Measurements from ENCODE around the gene LHX3.
A peak's percentile ranks its signal among the peaks of the same experiment; 100 is the strongest.

LHX3 gene

GRCh38 chr9:136185066-136185465, 19.9 kb downstream of the LHX3 start:
- peaks cover 2% of the 10 kb centered on the region for H3K36me3 Mint-ChIP-seq (ENCODE audit: insufficient read depth)
- peaks cover 35 to 66% of the 10 kb centered on the region in 2 donors for H3K27me3 Mint-ChIP-seq
- ATAC-seq (replicated peaks): no peak
- no peaks in the 10 kb centered on the region for H3K9me3 Mint-ChIP-seq
- no peak overlapping the region for H3K4me3 Mint-ChIP-seq
- H3K27ac Mint-ChIP-seq: no peak overlapping the region
- no peak for DNase-seq
- H3K4me1 Mint-ChIP-seq (ENCODE audit: low read depth in 2 of 2): no peaks in the 10 kb centered on the region

GRCh38 chr9:136182850-136183422, 22.0 kb downstream of the LHX3 start:
- H3K9me3 Mint-ChIP-seq: no peaks in the 10 kb centered on the region
- no peak overlapping the region for H3K27ac Mint-ChIP-seq
- no peak overlapping the region for H3K4me3 Mint-ChIP-seq
- no peak for DNase-seq
- H3K27me3 Mint-ChIP-seq: peaks cover 34 to 64% of the 10 kb centered on the region in 2 donors
- H3K36me3 Mint-ChIP-seq (ENCODE audit: insufficient read depth): peaks cover 4% of the 10 kb centered on the region
- ATAC-seq (replicated peaks): no peak
- H3K4me1 Mint-ChIP-seq (ENCODE audit: low read depth in 2 of 2): no peaks in the 10 kb centered on the region

- DNase-seq (no peak), ATAC-seq (replicated peaks) (no peak)
- Mint-ChIP-seq H3K36me3 (ENCODE audit: insufficient read depth) (peaks cover 3% of the 10 kb centered on the region), H3K4me3 (no peak overlapping the region), H3K27ac (no peak overlapping the region), H3K4me1 (ENCODE audit: low read depth in 2 of 2) (no peaks in the 10 kb centered on the region), H3K27me3 (peaks cover 28 to 64% of the 10 kb centered on the region in 2 donors), H3K9me3 (no peaks in the 10 kb centered on the region)
Measured at GRCh38 chr9:136182420-136182787, 22.5 kb downstream of the LHX3 start.

DNA sequence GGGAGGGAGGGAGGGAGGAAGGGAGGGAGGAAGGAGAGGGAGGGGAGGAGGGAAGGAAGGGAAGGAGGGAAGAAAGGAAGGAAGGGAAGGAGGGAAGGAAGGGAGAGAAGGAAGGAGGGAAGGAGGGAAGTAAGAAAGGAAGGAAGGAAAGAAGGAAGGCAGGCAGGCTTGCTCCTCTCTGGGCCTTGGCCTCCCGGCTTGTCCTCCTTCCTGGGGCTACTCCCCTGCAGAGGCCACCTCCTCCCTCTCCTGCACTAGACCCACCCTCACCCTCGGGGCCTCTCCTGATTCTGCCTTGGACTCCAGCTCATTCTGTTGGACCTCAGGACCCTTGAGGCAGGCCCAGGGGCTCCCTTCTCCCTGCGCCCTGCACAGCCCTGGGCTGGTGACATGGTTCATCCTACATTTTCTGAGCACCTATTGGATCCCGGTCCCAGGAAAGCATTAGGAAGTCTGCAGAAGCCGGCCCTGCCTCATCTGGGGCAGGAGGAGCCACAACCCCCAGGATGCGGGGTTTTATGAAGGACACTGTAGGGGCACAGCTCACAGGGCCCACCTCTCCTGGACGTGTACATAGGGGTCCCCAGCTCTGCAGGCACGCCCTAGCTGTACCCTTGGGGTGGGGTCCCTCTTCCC, 23.0 kb downstream of the LHX3 start:
- Mint-ChIP-seq H3K9me3 (no peaks in the 10 kb centered on the region), H3K4me3 (no peak overlapping the region), H3K4me1 (ENCODE audit: low read depth in 2 of 2) (no peaks in the 10 kb centered on the region), H3K27ac (no peak overlapping the region), H3K27me3 (peaks cover 23 to 64% of the 10 kb centered on the region in 2 donors), H3K36me3 (ENCODE audit: insufficient read depth) (peaks cover 3% of the 10 kb centered on the region)
- DNase-seq (no peak), ATAC-seq (replicated peaks) (no peak)

GRCh38 chr9:136180586-136180985, 24.3 kb downstream of the LHX3 start:
- ATAC-seq (replicated peaks): no peak

GRCh38 chr9:136179761-136180160, 25.2 kb downstream of the LHX3 start:
- H3K36me3 Mint-ChIP-seq (ENCODE audit: insufficient read depth): peaks cover 3% of the 10 kb centered on the region
- H3K9me3 Mint-ChIP-seq: no peaks in the 10 kb centered on the region
- H3K27me3 Mint-ChIP-seq: peaks cover 8 to 46% of the 10 kb centered on the region in 2 donors
- no peak overlapping the region for H3K4me3 Mint-ChIP-seq
- no peaks in the 10 kb centered on the region for H3K4me1 Mint-ChIP-seq (ENCODE audit: low read depth in 2 of 2)
- no peak overlapping the region for H3K27ac Mint-ChIP-seq
- DNase-seq (no peak), ATAC-seq (replicated peaks) (no peak)

More at GRCh38 chr9:136180586-136180985, 24.3 kb downstream of the LHX3 start:
- peaks cover 15 to 54% of the 10 kb centered on the region in 2 donors for H3K27me3 Mint-ChIP-seq
- H3K9me3 Mint-ChIP-seq: no peaks in the 10 kb centered on the region
- H3K4me1 Mint-ChIP-seq (ENCODE audit: low read depth in 2 of 2): no peaks in the 10 kb centered on the region
- H3K27ac Mint-ChIP-seq: no peak overlapping the region
- DNase-seq: no peak
- no peak overlapping the region for H3K4me3 Mint-ChIP-seq
- peaks cover 3% of the 10 kb centered on the region for H3K36me3 Mint-ChIP-seq (ENCODE audit: insufficient read depth)

GRCh38 chr9:136179101-136179616, 25.8 kb downstream of the LHX3 start:
- Mint-ChIP-seq H3K9me3 (no peaks in the 10 kb centered on the region), H3K27ac (no peak overlapping the region), H3K27me3 (peaks cover 6 to 42% of the 10 kb centered on the region in 2 donors), H3K4me1 (ENCODE audit: low read depth in 2 of 2) (no peaks in the 10 kb centered on the region), H3K4me3 (no peak overlapping the region), H3K36me3 (ENCODE audit: insufficient read depth) (peaks cover 3% of the 10 kb centered on the region)
- no peak for DNase-seq
- no peak for ATAC-seq (replicated peaks)

- H3K9me3 Mint-ChIP-seq: no peaks in the 10 kb centered on the region
- no peak overlapping the region for H3K27ac Mint-ChIP-seq
- DNase-seq (no peak), ATAC-seq (replicated peaks) (no peak)
- no peaks in the 10 kb centered on the region for H3K4me1 Mint-ChIP-seq (ENCODE audit: low read depth in 2 of 2)
- no peak overlapping the region for H3K4me3 Mint-ChIP-seq
- peaks cover 6 to 42% of the 10 kb centered on the region in 2 donors for H3K27me3 Mint-ChIP-seq
- H3K36me3 Mint-ChIP-seq (ENCODE audit: insufficient read depth): peaks cover 3% of the 10 kb centered on the region
Measured at GRCh38 chr9:136178773-136179075, 26.2 kb downstream of the LHX3 start.

- H3K27ac Mint-ChIP-seq: no peak overlapping the region
- H3K4me1 Mint-ChIP-seq (ENCODE audit: low read depth in 2 of 2): no peaks in the 10 kb centered on the region
- DNase-seq: no peak
- no peak overlapping the region for H3K4me3 Mint-ChIP-seq
- peaks cover 3% of the 10 kb centered on the region for H3K36me3 Mint-ChIP-seq (ENCODE audit: insufficient read depth)
- H3K9me3 Mint-ChIP-seq: no peaks in the 10 kb centered on the region
- no peak for ATAC-seq (replicated peaks)
- peaks cover 6 to 42% of the 10 kb centered on the region in 2 donors for H3K27me3 Mint-ChIP-seq
Measured at GRCh38 chr9:136178061-136178772, 26.7 kb downstream of the LHX3 start.

DNA sequence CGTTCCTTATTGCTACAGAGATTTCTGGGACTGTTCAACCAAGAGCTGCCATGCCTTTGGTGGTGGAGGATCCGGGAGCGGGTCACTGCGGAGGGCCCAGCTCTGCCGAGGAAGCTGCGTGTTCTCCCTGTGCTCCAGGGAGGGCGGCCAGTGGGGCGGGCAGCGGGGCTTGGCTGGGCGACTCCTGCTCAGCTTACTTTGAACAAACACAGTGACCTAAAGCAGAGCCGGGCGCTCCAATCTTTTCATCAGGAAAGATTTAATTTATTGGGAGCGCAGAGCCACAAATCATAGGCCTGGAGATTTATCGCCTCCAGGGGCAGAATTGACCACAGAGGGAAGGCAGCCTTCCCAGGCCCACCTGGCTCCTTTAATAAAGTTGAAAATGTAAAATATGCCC, 27.7 kb downstream of the LHX3 start:
- ATAC-seq (replicated peaks): no peak
- Mint-ChIP-seq H3K9me3 (no peaks in the 10 kb centered on the region), H3K27ac (no peak overlapping the region), H3K36me3 (ENCODE audit: insufficient read depth) (peaks cover 3% of the 10 kb centered on the region), H3K4me3 (no peak overlapping the region), H3K4me1 (ENCODE audit: low read depth in 2 of 2) (no peaks in the 10 kb centered on the region), H3K27me3 (peaks cover 6 to 37% of the 10 kb centered on the region in 2 donors)
- DNase-seq: no peak

DNA sequence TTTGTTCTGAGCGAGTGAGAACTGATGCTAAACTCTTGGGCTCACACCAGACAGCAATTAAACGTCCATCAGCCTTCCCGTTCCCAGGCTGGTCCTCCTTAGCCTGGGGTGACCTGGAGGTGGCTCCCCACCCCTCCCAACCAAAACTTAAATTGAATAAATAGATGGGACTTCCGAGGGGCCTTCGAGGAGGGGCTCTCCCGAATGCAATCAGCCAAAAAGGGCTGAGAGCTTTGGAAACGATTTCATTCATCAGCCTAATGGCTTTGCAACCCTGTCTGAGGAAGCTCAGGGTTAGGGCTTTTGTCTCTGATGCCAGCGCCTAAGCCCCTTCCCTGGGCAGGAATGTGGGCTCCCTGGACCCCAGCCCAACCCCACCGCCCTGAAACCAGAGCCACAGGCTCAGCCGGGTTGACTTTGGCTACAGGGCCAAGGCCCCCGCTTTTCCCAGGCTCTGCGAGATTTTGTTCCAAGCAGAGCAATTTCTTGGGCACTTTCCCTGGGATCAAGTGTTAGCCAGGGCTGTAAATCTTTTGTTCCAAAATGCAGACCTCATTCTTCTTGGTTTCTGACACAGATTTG, 29.2 kb downstream of the LHX3 start:
- Mint-ChIP-seq H3K9me3 (no peaks in the 10 kb centered on the region), H3K27ac (no peak overlapping the region), H3K36me3 (ENCODE audit: insufficient read depth) (peaks cover 3% of the 10 kb centered on the region), H3K4me3 (no peak overlapping the region), H3K27me3 (peaks cover 14 to 48% of the 10 kb centered on the region in 2 donors), H3K4me1 (ENCODE audit: low read depth in 2 of 2) (no peaks in the 10 kb centered on the region)
- ATAC-seq (replicated peaks) (no peak), DNase-seq (no peak)

DNA sequence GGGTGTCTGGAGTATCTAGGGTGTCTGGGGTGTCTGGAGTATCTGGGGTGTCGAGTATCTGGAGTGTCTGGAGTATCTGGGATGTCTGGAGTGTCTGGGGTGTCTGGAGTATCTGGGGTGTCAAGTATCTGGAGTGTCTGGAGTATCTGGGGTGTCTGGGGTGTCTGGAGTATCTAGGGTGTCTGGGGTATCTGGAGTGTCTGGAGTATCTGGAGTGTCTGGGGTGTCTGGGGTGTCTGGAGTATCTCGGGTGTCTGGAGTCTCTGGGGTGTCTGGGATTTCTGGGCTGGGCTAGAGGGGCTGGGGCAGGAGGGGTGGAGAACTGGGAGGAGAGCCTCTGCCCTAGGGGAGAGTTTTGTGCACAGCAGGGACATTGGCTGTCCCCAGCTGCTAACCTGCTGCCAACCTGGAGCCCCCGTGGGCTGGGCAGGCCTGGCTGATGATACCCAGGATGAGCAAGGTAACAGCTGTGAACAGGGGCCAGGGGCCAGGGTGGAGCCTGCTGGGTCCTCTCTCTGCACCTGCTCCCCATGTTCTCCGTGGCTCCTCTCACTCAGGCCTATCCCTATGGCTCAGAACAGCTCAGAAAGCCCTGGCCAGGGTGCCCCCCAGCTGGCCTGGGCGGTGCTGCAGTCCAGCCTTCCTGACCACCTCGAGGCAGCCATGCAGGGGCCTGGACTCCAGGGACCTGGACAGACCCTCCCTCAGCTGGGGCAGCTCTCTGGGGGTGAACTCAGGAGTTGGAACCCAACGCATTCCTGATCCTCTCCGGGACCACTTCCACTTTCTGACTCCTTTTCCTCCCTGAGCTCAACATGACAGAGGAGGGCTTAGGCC, 29.9 kb downstream of the LHX3 start:
- H3K9me3 Mint-ChIP-seq: no peaks in the 10 kb centered on the region
- H3K36me3 Mint-ChIP-seq (ENCODE audit: insufficient read depth): peaks cover 3% of the 10 kb centered on the region
- no peaks in the 10 kb centered on the region for H3K4me1 Mint-ChIP-seq (ENCODE audit: low read depth in 2 of 2)
- ATAC-seq (replicated peaks) (no peak), DNase-seq (no peak)
- no peak overlapping the region for H3K27ac Mint-ChIP-seq
- H3K27me3 Mint-ChIP-seq: peaks cover 10 to 48% of the 10 kb centered on the region in 2 donors
- H3K4me3 Mint-ChIP-seq: no peak overlapping the region

DNA sequence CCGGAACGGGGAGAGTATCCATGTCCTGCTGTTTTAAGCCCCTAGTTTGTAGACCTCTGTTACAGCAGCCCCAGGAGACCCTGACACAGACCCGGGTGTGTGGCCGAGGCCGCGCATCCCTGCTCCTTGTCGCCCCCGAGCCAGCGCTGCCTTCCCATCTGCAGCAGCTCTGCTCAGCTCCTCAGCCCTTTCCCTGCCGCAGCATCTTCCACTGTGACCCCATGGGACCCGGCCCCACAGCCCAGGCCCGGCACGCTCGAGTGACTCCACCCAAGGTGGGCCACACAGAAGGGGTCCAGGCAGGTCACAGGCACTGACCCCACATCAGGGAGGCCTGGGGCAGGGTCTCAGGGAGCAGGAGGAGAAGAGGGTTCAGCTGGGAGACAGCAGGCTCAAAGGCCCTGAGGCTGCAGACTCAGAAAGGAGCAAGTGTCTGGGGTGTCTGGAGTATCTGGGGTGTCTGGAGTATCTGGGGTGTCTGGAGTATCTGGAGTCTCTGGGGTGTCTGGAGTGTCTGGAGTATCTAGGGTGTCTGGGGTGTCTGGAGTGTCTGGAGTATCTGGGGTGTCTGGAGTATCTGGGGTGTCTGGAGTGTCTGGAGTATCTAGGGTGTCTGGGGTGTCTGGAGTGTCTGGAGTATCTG, 31.2 kb downstream of the LHX3 start:
- peaks cover 17 to 56% of the 10 kb centered on the region in 2 donors for H3K27me3 Mint-ChIP-seq
- no peak for DNase-seq
- no peak overlapping the region for H3K4me3 Mint-ChIP-seq
- H3K36me3 Mint-ChIP-seq (ENCODE audit: insufficient read depth): peaks cover 3% of the 10 kb centered on the region
- H3K9me3 Mint-ChIP-seq: no peaks in the 10 kb centered on the region
- peak overlapping the region in 1 of 2 donors; percentile 72 for H3K27ac Mint-ChIP-seq
- no peaks in the 10 kb centered on the region for H3K4me1 Mint-ChIP-seq (ENCODE audit: low read depth in 2 of 2)
- no peak for ATAC-seq (replicated peaks)

Measured in effector memory CD8-positive, alpha-beta T cell (primary cell).